PC-3 (cell line): Measurements from ENCODE around the gene GABRG3.
"Not testable (repeated sequence)": the region's sequence is repeated elsewhere in the genome, so short reads cannot be mapped to it uniquely, and the experiment has no call there.

ENCODE experiments used
- CTCF ChIP-seq: fragments of 300-600 bp; sonication (generic); conservative IDR thresholded peaks from 2 replicates; pipeline ENCODE4 v1.5.1; 2017; ENCODE audit warnings: antibody characterized with exemption, low read depth, mild to moderate bottlenecking, low read length
- EZH2 ChIP-seq: fragments of 300-600 bp; sonication (generic); IDR thresholded peaks from one replicate; pipeline ENCODE4 v1.6.1; 2017; ENCODE audit warnings: antibody characterized with exemption, mild to moderate bottlenecking, low read length; ENCODE audit not compliant: unreplicated experiment
- EZH2phosphoT487 ChIP-seq: fragments of 300-600 bp; sonication (generic); IDR thresholded peaks from 2 replicates; pipeline ENCODE4 v1.6.1; 2018; ENCODE audit warnings: mild to moderate bottlenecking, antibody characterized with exemption, low read length, borderline replicate concordance

DNA sequence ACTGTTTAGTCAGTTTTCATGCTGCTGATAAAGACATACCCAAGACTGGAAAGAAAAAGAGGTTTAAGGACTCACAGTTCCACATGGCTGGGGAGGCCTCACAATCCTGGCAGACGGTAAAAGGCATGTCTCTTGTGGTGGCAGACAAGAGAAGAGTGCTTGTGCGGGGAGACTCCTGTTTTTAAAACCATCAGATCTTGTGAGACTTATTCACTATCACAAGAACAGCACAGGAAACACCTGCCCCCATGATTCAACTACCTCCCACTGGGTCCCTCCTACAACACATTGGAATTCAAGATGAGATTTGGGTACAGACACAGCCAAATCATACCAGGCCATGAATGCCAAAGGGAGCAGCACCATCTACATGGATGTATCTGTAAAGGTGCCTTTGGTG lies 406.4 kb downstream of the GABRG3 start:
- TF ChIP-seq CTCF, EZH2, EZH2phosphoT487: not testable (repeated sequence)
